Measurements from ENCODE around the gene GANAB.
"Not testable (repeated sequence)": the region's sequence is repeated elsewhere in the genome, so short reads cannot be mapped to it uniquely, and the experiment has no call there.

GANAB gene

DNA sequence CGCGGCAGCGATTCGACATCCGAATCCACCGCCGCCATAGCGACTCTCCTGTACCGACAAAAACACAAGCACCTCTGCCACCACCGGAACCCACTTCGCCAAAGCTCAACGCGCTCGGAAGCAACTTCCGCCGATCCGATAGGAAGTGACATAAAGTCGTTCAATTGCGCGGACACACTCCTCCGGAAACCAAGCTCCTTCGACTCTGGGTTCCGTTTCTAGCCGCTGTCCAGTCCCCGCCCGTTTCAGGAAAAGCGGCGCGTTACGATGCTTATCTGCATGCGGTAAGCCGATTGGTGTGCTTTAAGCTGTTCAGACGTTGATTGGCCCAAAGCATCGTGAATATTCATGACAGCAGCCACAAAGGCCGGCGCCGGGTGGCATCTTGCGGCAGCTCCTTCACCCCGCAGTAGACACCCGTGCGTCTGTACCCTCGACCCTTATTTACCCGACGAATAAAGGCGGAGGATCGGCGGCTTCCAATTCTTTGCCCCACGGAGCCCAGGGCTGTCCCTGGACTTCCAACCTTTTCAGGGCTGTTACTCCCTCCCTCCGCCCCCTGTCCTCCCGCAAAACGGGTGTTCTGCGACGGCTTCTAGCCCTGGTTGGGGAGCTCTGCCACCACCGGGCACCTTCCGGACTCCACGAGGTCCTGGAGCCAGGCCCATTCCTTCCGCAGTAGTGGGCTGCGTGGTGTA, 54.8 kb downstream of the GANAB start, which contains the start of gene TUT1:
Gene TUT1 (minus strand): TSS at position 76 of the 698 bp plus-strand sequence. CDS start 38 bp downstream, at position 38.
- Histone ChIP-seq H3K27me3 (replicated peaks; ENCODE audit: control insufficient read depth, insufficient read depth, low read length) (no peaks in the 10 kb centered on the region), H3K4me3 (replicated peaks; ENCODE audit: low read depth, low read length) (peak within 1 kb of the TSS; percentile 90), H3K36me3 (ENCODE audit: control insufficient read depth, insufficient read depth, low read length) (peaks cover 33% of the 10 kb centered on the region)
- peak; percentile 1 for TF ChIP-seq CTCF (IDR thresholded peaks at IDR 0.05; ENCODE audit: insufficient read depth, low read length, poor library complexity, severe bottlenecking)
- peak; percentile 95 for DNase-seq (ENCODE audit: extremely low read depth, insufficient read length)

DNA sequence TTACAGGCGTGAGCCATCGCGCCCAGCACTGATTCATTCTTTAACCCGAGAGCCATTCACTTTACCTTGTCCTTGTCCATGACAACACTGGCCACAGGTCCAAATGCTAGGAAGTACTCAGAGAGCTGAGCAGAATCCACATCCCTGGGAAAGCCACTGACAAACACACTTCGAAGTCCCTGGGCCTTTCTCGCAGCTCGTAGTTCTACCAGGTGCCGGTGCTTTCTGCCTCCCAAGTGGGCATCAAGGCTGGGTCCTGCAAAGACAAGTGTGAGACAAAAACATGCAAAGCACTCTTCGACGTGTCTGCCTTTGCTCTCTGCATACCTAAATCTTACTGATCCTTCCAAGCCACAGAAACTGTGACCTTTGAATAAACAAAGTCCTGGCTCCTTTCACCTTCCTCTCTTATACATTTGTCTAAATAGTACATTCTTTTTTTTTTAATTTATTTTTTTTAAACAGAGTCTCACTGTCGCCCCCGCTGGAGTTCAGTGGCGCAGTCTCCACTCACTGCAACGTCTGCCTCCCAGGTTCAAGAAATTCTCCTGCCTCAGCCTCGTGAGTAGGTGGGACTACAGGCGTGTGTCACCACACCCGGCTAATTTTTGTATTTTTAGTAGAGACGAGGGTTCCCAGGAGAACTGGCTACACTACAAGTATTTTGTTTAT, 57.3 kb downstream of the GANAB start:
- no peak overlapping the region for H3K4me3 ChIP-seq (replicated peaks; ENCODE audit: low read depth, low read length)
- peak; percentile 36 for TF ChIP-seq CTCF (IDR thresholded peaks at IDR 0.05; ENCODE audit: insufficient read depth, low read length, poor library complexity, severe bottlenecking)
- H3K36me3 ChIP-seq (ENCODE audit: control insufficient read depth, insufficient read depth, low read length) = peaks cover 19% of the 10 kb centered on the region
- DNase-seq (ENCODE audit: extremely low read depth, insufficient read length) = no peak
- H3K27me3 ChIP-seq (replicated peaks; ENCODE audit: control insufficient read depth, insufficient read depth, low read length) = no peaks in the 10 kb centered on the region

- not testable (repeated sequence) for H3K27me3 ChIP-seq (replicated peaks; ENCODE audit: control insufficient read depth, insufficient read depth, low read length); DNase-seq (ENCODE audit: extremely low read depth, insufficient read length); H3K4me3 ChIP-seq (replicated peaks; ENCODE audit: low read depth, low read length)
- peaks cover 19% of the 10 kb centered on the region for H3K36me3 ChIP-seq (ENCODE audit: control insufficient read depth, insufficient read depth, low read length)
Measured at GRCh38 chr11:62585356-62585755, 61.1 kb downstream of the GANAB start.

GRCh38 chr11:62581735-62582134, 64.7 kb downstream of the GANAB start:
- not testable (repeated sequence) for H3K27me3 ChIP-seq (replicated peaks; ENCODE audit: control insufficient read depth, insufficient read depth, low read length); DNase-seq (ENCODE audit: extremely low read depth, insufficient read length); H3K4me3 ChIP-seq (replicated peaks; ENCODE audit: low read depth, low read length)
- peaks cover 22% of the 10 kb centered on the region for H3K36me3 ChIP-seq (ENCODE audit: control insufficient read depth, insufficient read depth, low read length)

DNA sequence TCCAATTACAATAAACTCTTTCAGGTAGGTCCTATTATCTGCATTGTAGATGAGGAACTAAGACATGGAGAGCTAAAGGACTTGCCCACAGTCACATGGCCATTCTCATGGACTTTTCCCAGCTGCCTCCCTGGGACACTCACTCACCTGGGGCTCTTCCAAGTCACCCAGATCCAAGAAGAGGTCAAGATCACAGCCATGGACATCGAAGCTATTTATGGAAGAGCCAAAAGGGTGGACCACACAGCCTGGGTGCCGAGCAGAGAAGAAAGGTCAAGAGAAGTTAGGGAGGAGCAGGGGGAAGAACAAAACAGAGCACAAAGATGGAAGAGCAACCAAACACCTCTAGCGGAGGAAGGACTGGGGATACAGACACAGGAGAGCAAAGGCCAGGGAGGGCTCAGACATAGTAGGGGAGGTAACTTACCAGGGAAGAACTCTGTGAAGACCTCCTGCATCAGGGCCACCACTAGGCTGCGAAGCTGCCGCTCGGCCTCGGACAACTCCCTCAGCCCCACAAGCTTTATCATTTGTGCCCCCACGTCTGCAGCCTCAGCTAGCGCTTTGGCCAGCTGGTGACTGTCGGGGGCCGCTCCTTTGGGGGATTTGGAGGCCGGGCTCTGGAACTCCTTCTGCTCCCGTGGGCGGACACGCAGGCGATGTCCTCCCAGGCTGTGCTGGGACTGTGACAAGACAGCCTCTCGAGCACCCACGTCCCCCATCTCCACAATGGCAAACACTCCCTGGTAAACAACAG, 65.3 kb downstream of the GANAB start:
- no peak for DNase-seq (ENCODE audit: extremely low read depth, insufficient read length)
- peaks cover 22% of the 10 kb centered on the region for H3K36me3 ChIP-seq (ENCODE audit: control insufficient read depth, insufficient read depth, low read length)
- TF ChIP-seq CTCF (IDR thresholded peaks at IDR 0.05; ENCODE audit: insufficient read depth, low read length, poor library complexity, severe bottlenecking) = no peak
- no peaks in the 10 kb centered on the region for H3K27me3 ChIP-seq (replicated peaks; ENCODE audit: control insufficient read depth, insufficient read depth, low read length)
- no peak overlapping the region for H3K4me3 ChIP-seq (replicated peaks; ENCODE audit: low read depth, low read length)

- Histone ChIP-seq H3K36me3 (ENCODE audit: control insufficient read depth, insufficient read depth, low read length) (peaks cover 19% of the 10 kb centered on the region), H3K27me3 (replicated peaks; ENCODE audit: control insufficient read depth, insufficient read depth, low read length) (no peaks in the 10 kb centered on the region), H3K4me3 (replicated peaks; ENCODE audit: low read depth, low read length) (no peak overlapping the region)
- no peak for TF ChIP-seq CTCF (IDR thresholded peaks at IDR 0.05; ENCODE audit: insufficient read depth, low read length, poor library complexity, severe bottlenecking)
- no peak for DNase-seq (ENCODE audit: extremely low read depth, insufficient read length)
Measured at GRCh38 chr11:62579252-62579651, 67.2 kb downstream of the GANAB start.

Measured in GM06990 (cell line).